HFF-Myc (cell line): ENCODE results near the gene ARPP21.

Experiments
- DNase-seq: peaks from one replicate; pipeline ENCODE4 v3.0.0-alpha.2; 2011; ENCODE audit warnings: low read depth; ENCODE audit errors: extremely low read depth
- H3K4me3 ChIP-seq: replicated peaks from 2 replicates; pipeline ENCODE4 v1.5.1; 2011; ENCODE audit warnings: low read depth, mild to moderate bottlenecking, control low read depth, low read length
- CTCF ChIP-seq: IDR thresholded peaks from 2 replicates; pipeline ENCODE4 v1.5.1; 2012; ENCODE audit warnings: mild to moderate bottlenecking, low read depth, low read length, control low read depth; ENCODE audit errors: missing control alignments

ARPP21 gene

GRCh38 chr3:35649405-35649804, 10.1 kb downstream of the ARPP21 start:
- no peak for TF ChIP-seq CTCF
- no peak overlapping the region for H3K4me3 ChIP-seq
- no peak for DNase-seq

GRCh38 chr3:35651426-35651825, 12.1 kb downstream of the ARPP21 start:
- TF ChIP-seq CTCF, result no peak
- no peak overlapping the region for H3K4me3 ChIP-seq
- DNase-seq, result no peak

- no peak for TF ChIP-seq CTCF
- DNase-seq, result no peak
- no peak overlapping the region for H3K4me3 ChIP-seq
Observed at GRCh38 chr3:35651851-35652250, 12.5 kb downstream of the ARPP21 start.

- TF ChIP-seq CTCF, result no peak
- no peak for DNase-seq
- no peak overlapping the region for H3K4me3 ChIP-seq
Observed at GRCh38 chr3:35653347-35653746, 14.0 kb downstream of the ARPP21 start.

GRCh38 chr3:35654476-35654875, 15.2 kb downstream of the ARPP21 start:
- H3K4me3 ChIP-seq, result no peak overlapping the region
- no peak for TF ChIP-seq CTCF
- no peak for DNase-seq

GRCh38 chr3:35658686-35659085, 19.4 kb downstream of the ARPP21 start:
- no peak overlapping the region for H3K4me3 ChIP-seq
- TF ChIP-seq CTCF, result no peak
- no peak for DNase-seq

GRCh38 chr3:35659768-35660167, 20.4 kb downstream of the ARPP21 start:
- DNase-seq, result no peak
- no peak for TF ChIP-seq CTCF
- no peak overlapping the region for H3K4me3 ChIP-seq
